C4-2B (cell line): ENCODE data around the gene DNAAF5.

Source experiments
- CTCF ChIP-seq: fragments of 450-650 bp; conservative IDR thresholded peaks from 2 replicates; pipeline ENCODE4 v1.5.1; 2017; ENCODE audit warnings: mild to moderate bottlenecking
- ZFX ChIP-seq: fragments of 450-650 bp; IDR thresholded peaks from 2 replicates; pipeline ENCODE4 v1.6.1; 2017

- TF ChIP-seq CTCF (no peak), ZFX (no peak)
Observed at GRCh38 chr7:739455-739982, 13.0 kb downstream of the DNAAF5 start.
